GM23338 (cell line): Measurements from ENCODE around the gene CERK. TPM values are rescaled to one million over a fixed set of nuclear protein-coding genes. Genes with fewer than 3 reads are reported as not detected.

Experiments
- ATAC-seq: fragments of 200-7000 bp; cut with Tn5 transposase; 3 replicates; pipeline ENCODE4 v1.9.1; 2020
- DNase-seq: peaks from one replicate; pipeline ENCODE4 v3.0.0-alpha.2; 2015; ENCODE audit warnings: low spot score
- H2AFZ ChIP-seq: fragments of 200-600 bp; sonication (generic); 2 replicates; pipeline ENCODE4 v1.8.0; 2016; ENCODE audit warnings: antibody characterized with exemption, mild to moderate bottlenecking, moderate library complexity
- H3F3A ChIP-seq: fragments of 200-600 bp; sonication (generic); replicated peaks from 2 replicates; pipeline ENCODE4 v1.8.0; 2017; ENCODE audit warnings: antibody characterized with exemption, mixed run types, low read depth
- H3K27ac ChIP-seq: fragments of 200-600 bp; sonication (generic); 2 replicates; pipeline ENCODE4 v1.6.1; 2016; ENCODE audit warnings: low read depth
- H3K27me3 ChIP-seq: fragments of 200-600 bp; sonication (generic); 2 replicates; pipeline ENCODE4 v1.8.0; 2016; ENCODE audit warnings: mild to moderate bottlenecking, mixed run types, moderate library complexity; ENCODE audit not compliant: insufficient read depth
- H3K36me3 ChIP-seq: fragments of 200-600 bp; sonication (generic); 2 replicates; pipeline ENCODE4 v1.8.0; 2016; ENCODE audit warnings: mild to moderate bottlenecking; ENCODE audit not compliant: insufficient read depth
- H3K4me1 ChIP-seq: fragments of 200-600 bp; sonication (generic); 2 replicates; pipeline ENCODE4 v1.8.0; 2016; ENCODE audit warnings: mild to moderate bottlenecking, moderate library complexity; ENCODE audit not compliant: insufficient read depth
- H3K4me2 ChIP-seq: fragments of 200-600 bp; sonication (generic); 2 replicates; pipeline ENCODE4 v1.7.1; 2017; ENCODE audit warnings: mixed run types
- H3K4me3 ChIP-seq: fragments of 200-600 bp; sonication (generic); 2 replicates; pipeline ENCODE4 v1.6.1; 2016; ENCODE audit warnings: mixed run types
- H3K79me2 ChIP-seq: fragments of 200-600 bp; sonication (generic); replicated peaks from 2 replicates; pipeline ENCODE4 v1.8.0; 2017; ENCODE audit warnings: mild to moderate bottlenecking; ENCODE audit not compliant: insufficient read depth
- H3K9me2 ChIP-seq: fragments of 200-600 bp; sonication (generic); 2 replicates; pipeline ENCODE4 v1.8.0; 2017; ENCODE audit not compliant: insufficient read depth
- H4K20me1 ChIP-seq: fragments of 200-600 bp; sonication (generic); replicated peaks from 2 replicates; pipeline ENCODE4 v1.8.0; 2017; ENCODE audit warnings: mild to moderate bottlenecking; ENCODE audit not compliant: insufficient read depth
- H3K27ac Mint-ChIP-seq: 2 replicates; pipeline ENCODE4 v1.8.0; 2020; ENCODE audit warnings: inconsistent platforms, mild to moderate bottlenecking, moderate library complexity, mixed read lengths
- H3K27me3 Mint-ChIP-seq: 3 replicates; pipeline ENCODE4 v1.8.0; 2022; ENCODE audit warnings: low read depth, mild to moderate bottlenecking, moderate library complexity, mixed read lengths, inconsistent platforms; ENCODE audit not compliant: insufficient read depth, poor library complexity
- H3K36me3 Mint-ChIP-seq: 3 replicates; pipeline ENCODE4 v1.8.0; 2021; ENCODE audit warnings: low read depth, mild to moderate bottlenecking, inconsistent platforms, moderate library complexity, mixed read lengths
- H3K4me1 Mint-ChIP-seq: 3 replicates; pipeline ENCODE4 v1.8.0; 2020; ENCODE audit warnings: mild to moderate bottlenecking, inconsistent platforms, mixed read lengths
- H3K4me3 Mint-ChIP-seq: 3 replicates; pipeline ENCODE4 v1.8.0; 2021; ENCODE audit warnings: moderate library complexity, mild to moderate bottlenecking, inconsistent platforms, mixed read lengths
- H3K9me3 Mint-ChIP-seq: 3 replicates; pipeline ENCODE4 v1.8.0; 2020; ENCODE audit warnings: moderate library complexity, mild to moderate bottlenecking, inconsistent platforms, mixed read lengths
- CREB1 ChIP-seq: fragments of 250-450 bp; sonication (Bioruptor Pico); IDR thresholded peaks from 2 replicates; pipeline ENCODE4 v1.5.0; 2020; ENCODE audit warnings: low read depth, mild to moderate bottlenecking, moderate library complexity
- JUNB ChIP-seq: IDR thresholded peaks from one replicate; pipeline ENCODE4 v1.6.1; 2016; ENCODE audit warnings: antibody characterized with exemption; ENCODE audit not compliant: unreplicated experiment
- ZNF114 ChIP-seq: fragments of 250-450 bp; sonication (Bioruptor Pico); IDR thresholded peaks from 2 replicates; pipeline ENCODE4 v1.5.0; 2020; ENCODE audit warnings: mild to moderate bottlenecking, moderate library complexity
- ZNF331 ChIP-seq: fragments of 250-450 bp; sonication (Bioruptor Pico); IDR thresholded peaks from 2 replicates; pipeline ENCODE4 v1.5.0; 2020; ENCODE audit warnings: low read depth, mild to moderate bottlenecking, moderate library complexity
- polyA plus RNA-seq: library from polyadenylated mRNA; unstranded; fragments of >200 nt; fragmentation: Nextera tagmentation; extraction: Ambion mirVana; gene quantifications from 2 replicates; pipeline ENCODE4 v1.2.1, GENCODE V29; 2016
- total RNA-seq: library from RNA; depleted of rRNA; stranded (reverse); fragments of >200 nt; shearing (Covaris generic); gene quantifications from 2 replicates; pipeline ENCODE4 v1.2.3, GENCODE V29; 2014
- TF ChIP-seq, protein P1 (sequence below), 2 experiments: fragments of 200-600 bp in 1 of 2; sonication (generic) in 1 of 2; conservative IDR thresholded peaks; 2 replicates each; pipeline versions ENCODE4 v1.5.1 to v1.6.1; 2016 to 2017; ENCODE audit warnings: antibody characterized with exemption in 2 of 2, low read depth in 2 of 2, mild to moderate bottlenecking in 2 of 2, moderate library complexity in 1 of 2
- TF ChIP-seq, protein P2 (sequence below): fragments of 250-450 bp; sonication (Bioruptor Pico); IDR thresholded peaks from 2 replicates; pipeline ENCODE4 v1.5.0; 2020; ENCODE audit warnings: mild to moderate bottlenecking, moderate library complexity
- TF ChIP-seq, protein P3 (sequence below): IDR thresholded peaks from one replicate; pipeline ENCODE4 v1.6.1; 2018; ENCODE audit warnings: antibody characterized with exemption; ENCODE audit not compliant: unreplicated experiment

Gene CERK
- total and polyA plus RNA-seq, 2 experiments from 2014 or later, result 12.7 to 62.9 TPM

DNA sequence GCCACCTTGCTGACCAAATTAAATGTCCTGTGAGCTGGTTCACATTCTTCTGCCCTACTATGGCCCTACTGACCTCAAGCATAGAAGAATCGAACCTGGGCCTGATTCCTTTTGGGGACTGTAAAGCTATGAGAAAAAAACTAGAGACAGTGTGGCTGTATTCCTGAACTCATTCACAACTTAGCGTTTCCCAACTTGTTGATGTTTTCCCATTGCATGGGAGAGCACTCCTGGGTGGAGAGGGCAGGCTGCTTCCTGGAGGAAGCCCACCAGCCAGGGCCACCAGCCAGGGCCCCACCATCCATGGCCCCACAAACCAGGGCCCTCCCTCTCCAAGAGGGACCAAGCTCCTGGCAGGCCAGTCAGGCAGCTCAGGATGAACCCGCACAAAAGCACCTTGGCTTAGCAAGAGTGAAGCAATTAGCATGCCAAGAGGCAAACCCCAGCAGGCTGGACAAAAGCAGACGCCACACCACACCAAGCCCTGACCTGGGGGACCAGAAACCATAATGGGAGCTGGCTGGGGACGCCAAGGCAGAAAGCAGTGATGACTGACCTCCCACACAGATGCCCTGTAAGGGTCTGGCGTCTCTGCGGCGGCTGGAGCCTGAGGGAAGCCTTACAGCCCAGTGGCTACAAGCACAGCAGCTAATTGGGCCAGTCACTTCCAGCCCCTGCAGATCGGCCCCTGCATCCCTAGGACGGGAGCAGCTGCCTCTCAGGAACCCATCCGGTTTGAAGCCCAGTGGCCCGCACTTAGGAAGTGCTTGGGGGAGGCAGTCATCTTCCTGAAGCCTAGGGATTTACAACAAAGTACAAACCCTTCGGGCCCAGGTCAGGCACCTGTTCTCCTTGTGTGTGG, 2.1 kb downstream of the CERK start:
- peaks cover 43% of the 10 kb centered on the region for H3K79me2 ChIP-seq
- no peaks in the 10 kb centered on the region for H3K36me3 ChIP-seq
- H3K4me1 Mint-ChIP-seq, result peaks cover 46% of the 10 kb centered on the region
- H3F3A ChIP-seq, result peaks cover 13% of the 10 kb centered on the region; the same call in 1 of the 2 replicates
- no peak overlapping the region; the same call in 1 of the 2 replicates for H3K27ac Mint-ChIP-seq
- peak overlapping the region; percentile 90; the same call in 1 of the 2 replicates for H3K4me3 ChIP-seq
- H3K27me3 Mint-ChIP-seq, result peaks cover 22% of the 10 kb centered on the region
- H3K4me3 Mint-ChIP-seq, result peak overlapping the region; percentile 94
- no peak overlapping the region for H3K27ac ChIP-seq
- no peaks in the 10 kb centered on the region for H3K9me3 Mint-ChIP-seq
- H3K27me3 ChIP-seq, result no peaks in the 10 kb centered on the region
- H3K36me3 Mint-ChIP-seq, result 0 out of 3 replicates have a peak, but pooled peaks cover 2% of the 10 kb centered on the region
- DNase-seq (peak; percentile 49), ATAC-seq (peak; percentile 16)
- peaks cover 19% of the 10 kb centered on the region for H3K4me1 ChIP-seq
- peaks cover 7% of the 10 kb centered on the region for H4K20me1 ChIP-seq
- TF ChIP-seq, protein P1, sequence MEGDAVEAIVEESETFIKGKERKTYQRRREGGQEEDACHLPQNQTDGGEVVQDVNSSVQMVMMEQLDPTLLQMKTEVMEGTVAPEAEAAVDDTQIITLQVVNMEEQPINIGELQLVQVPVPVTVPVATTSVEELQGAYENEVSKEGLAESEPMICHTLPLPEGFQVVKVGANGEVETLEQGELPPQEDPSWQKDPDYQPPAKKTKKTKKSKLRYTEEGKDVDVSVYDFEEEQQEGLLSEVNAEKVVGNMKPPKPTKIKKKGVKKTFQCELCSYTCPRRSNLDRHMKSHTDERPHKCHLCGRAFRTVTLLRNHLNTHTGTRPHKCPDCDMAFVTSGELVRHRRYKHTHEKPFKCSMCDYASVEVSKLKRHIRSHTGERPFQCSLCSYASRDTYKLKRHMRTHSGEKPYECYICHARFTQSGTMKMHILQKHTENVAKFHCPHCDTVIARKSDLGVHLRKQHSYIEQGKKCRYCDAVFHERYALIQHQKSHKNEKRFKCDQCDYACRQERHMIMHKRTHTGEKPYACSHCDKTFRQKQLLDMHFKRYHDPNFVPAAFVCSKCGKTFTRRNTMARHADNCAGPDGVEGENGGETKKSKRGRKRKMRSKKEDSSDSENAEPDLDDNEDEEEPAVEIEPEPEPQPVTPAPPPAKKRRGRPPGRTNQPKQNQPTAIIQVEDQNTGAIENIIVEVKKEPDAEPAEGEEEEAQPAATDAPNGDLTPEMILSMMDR (conservative IDR thresholded peaks at IDR 0.05; ENCODE audit: low read depth in 2 of 2), result no peak
- TF ChIP-seq, protein P2, sequence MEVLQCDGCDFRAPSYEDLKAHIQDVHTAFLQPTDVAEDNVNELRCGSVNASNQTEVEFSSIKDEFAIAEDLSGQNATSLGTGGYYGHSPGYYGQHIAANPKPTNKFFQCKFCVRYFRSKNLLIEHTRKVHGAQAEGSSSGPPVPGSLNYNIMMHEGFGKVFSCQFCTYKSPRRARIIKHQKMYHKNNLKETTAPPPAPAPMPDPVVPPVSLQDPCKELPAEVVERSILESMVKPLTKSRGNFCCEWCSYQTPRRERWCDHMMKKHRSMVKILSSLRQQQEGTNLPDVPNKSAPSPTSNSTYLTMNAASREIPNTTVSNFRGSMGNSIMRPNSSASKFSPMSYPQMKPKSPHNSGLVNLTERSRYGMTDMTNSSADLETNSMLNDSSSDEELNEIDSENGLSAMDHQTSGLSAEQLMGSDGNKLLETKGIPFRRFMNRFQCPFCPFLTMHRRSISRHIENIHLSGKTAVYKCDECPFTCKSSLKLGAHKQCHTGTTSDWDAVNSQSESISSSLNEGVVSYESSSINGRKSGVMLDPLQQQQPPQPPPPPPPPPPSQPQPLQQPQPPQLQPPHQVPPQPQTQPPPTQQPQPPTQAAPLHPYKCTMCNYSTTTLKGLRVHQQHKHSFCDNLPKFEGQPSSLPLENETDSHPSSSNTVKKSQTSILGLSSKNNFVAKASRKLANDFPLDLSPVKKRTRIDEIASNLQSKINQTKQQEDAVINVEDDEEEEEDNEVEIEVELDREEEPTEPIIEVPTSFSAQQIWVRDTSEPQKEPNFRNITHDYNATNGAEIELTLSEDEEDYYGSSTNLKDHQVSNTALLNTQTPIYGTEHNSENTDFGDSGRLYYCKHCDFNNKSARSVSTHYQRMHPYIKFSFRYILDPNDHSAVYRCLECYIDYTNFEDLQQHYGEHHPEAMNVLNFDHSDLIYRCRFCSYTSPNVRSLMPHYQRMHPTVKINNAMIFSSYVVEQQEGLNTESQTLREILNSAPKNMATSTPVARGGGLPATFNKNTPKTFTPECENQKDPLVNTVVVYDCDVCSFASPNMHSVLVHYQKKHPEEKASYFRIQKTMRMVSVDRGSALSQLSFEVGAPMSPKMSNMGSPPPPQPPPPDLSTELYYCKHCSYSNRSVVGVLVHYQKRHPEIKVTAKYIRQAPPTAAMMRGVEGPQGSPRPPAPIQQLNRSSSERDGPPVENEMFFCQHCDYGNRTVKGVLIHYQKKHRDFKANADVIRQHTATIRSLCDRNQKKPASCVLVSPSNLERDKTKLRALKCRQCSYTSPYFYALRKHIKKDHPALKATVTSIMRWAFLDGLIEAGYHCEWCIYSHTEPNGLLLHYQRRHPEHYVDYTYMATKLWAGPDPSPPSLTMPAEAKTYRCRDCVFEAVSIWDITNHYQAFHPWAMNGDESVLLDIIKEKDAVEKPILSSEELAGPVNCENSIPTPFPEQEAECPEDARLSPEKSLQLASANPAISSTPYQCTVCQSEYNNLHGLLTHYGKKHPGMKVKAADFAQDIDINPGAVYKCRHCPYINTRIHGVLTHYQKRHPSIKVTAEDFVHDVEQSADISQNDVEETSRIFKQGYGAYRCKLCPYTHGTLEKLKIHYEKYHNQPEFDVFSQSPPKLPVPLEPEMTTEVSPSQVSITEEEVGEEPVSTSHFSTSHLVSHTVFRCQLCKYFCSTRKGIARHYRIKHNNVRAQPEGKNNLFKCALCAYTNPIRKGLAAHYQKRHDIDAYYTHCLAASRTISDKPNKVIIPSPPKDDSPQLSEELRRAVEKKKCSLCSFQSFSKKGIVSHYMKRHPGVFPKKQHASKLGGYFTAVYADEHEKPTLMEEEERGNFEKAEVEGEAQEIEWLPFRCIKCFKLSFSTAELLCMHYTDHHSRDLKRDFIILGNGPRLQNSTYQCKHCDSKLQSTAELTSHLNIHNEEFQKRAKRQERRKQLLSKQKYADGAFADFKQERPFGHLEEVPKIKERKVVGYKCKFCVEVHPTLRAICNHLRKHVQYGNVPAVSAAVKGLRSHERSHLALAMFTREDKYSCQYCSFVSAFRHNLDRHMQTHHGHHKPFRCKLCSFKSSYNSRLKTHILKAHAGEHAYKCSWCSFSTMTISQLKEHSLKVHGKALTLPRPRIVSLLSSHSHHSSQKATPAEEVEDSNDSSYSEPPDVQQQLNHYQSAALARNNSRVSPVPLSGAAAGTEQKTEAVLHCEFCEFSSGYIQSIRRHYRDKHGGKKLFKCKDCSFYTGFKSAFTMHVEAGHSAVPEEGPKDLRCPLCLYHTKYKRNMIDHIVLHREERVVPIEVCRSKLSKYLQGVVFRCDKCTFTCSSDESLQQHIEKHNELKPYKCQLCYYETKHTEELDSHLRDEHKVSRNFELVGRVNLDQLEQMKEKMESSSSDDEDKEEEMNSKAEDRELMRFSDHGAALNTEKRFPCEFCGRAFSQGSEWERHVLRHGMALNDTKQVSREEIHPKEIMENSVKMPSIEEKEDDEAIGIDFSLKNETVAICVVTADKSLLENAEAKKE (CRISPR knock-in tag), result no peak
- TF ChIP-seq ZNF114 (CRISPR knock-in tag) (no peak), JUNB (no peak), CREB1 (CRISPR knock-in tag) (no peak), ZNF331 (CRISPR knock-in tag) (no peak)
- TF ChIP-seq, protein P3, sequence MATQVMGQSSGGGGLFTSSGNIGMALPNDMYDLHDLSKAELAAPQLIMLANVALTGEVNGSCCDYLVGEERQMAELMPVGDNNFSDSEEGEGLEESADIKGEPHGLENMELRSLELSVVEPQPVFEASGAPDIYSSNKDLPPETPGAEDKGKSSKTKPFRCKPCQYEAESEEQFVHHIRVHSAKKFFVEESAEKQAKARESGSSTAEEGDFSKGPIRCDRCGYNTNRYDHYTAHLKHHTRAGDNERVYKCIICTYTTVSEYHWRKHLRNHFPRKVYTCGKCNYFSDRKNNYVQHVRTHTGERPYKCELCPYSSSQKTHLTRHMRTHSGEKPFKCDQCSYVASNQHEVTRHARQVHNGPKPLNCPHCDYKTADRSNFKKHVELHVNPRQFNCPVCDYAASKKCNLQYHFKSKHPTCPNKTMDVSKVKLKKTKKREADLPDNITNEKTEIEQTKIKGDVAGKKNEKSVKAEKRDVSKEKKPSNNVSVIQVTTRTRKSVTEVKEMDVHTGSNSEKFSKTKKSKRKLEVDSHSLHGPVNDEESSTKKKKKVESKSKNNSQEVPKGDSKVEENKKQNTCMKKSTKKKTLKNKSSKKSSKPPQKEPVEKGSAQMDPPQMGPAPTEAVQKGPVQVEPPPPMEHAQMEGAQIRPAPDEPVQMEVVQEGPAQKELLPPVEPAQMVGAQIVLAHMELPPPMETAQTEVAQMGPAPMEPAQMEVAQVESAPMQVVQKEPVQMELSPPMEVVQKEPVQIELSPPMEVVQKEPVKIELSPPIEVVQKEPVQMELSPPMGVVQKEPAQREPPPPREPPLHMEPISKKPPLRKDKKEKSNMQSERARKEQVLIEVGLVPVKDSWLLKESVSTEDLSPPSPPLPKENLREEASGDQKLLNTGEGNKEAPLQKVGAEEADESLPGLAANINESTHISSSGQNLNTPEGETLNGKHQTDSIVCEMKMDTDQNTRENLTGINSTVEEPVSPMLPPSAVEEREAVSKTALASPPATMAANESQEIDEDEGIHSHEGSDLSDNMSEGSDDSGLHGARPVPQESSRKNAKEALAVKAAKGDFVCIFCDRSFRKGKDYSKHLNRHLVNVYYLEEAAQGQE, result no peak
- no peaks in the 10 kb centered on the region for H3K9me2 ChIP-seq
- no peak overlapping the region for H2AFZ ChIP-seq
- peak overlapping the region; percentile 94 for H3K4me2 ChIP-seq
